Glomerular endothelial cell (primary cell): ENCODE data around the gene SMTNL2. TPM values are rescaled to one million over a fixed set of nuclear protein-coding genes. Genes with fewer than 3 reads are reported as not detected.

Experiments used
- DNase-seq: peaks from one replicate; pipeline ENCODE4 v3.0.0-alpha.2; 2011; ENCODE audit warnings: low read depth, low spot score; ENCODE audit errors: extremely low read depth
- total RNA-seq: library from RNA; depleted of rRNA; stranded (reverse); fragments of >200 nt; gene quantifications from 2 replicates; pipeline ENCODE4 v1.2.3, GENCODE V29; 2015

SMTNL2 gene
- not detected in 2 replicates for total RNA-seq

DNA sequence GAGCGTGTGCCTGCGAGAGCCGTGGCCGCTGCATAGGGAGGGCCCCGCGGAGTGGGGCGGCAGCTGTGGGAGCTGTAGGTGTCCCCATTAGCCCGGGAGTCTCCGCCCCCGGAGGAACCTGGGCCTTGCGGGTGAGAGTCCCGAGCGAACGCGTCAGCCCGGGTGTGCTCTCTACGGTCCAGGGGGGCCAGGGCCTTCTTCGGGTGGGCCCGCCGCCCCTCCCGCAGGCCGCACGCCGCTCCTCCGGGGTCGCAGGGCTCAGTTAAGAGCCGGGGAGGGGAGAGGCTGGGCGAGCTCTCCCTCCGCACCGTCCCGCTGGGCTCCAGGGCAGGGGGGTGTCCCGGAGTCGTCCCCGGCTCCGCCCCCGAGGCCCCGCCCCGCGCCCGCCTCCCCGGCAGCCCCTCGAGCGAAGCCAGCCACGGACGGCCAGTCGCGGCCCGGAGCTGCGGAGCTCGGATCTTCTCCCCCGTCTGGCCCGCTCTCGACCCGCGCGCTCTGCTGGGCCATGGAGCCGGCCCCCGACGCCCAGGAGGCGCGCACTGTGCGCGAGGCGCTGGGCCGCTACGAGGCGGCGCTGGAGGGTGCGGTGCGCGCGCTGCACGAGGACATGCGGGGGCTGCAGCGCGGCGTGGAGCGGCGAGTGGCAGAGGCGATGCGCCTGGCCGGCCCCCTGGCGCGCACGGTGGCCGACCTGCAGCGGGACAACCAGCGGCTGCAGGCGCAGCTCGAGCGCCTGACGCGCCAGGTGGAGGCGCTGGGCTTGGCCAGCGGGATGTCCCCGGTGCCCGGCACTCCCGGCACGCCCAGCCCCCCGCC, at the start of gene SMTNL2:
SMTNL2 (plus strand) TSS at position 429 of the 816 bp plus-strand sequence; CDS start at position 506, 77 bp downstream.
- no peak for DNase-seq

GRCh38 chr17:4534928-4535666, 49.2 kb upstream of the SMTNL2 start:
- no peak for DNase-seq

DNA sequence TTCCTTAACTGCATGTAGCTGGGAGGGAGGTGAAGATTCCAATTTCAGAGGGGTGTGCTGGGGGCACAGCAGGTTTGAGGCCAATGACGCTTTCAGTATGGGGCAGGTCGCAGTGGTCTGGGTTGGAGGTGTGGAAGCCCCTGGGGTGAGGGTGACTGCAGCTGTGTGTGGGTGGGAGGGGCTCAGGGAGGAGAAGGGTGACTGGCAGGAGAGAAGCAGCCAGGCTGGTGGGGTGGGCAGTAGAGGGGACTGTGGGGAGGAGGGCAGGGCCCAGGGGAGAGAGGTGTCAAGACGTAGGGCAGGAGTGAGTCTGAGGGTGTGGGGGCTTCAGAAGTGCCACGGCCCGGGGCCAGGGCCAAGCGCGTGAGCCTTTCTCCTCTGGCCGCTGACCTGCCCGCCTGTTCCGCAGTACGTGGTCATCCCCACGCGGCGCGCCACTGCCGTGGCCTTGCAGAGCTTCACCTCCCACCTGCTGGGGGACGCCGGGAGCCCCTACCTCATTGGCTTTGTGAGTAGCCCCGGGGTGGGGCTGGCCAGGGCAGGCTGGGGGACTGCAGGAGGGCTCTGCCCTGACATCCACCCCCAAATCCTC, 48.6 kb upstream of the SMTNL2 start:
- no peak for DNase-seq

- no peak for DNase-seq
Measured at GRCh38 chr17:4536259-4536741, 48.0 kb upstream of the SMTNL2 start.

DNA sequence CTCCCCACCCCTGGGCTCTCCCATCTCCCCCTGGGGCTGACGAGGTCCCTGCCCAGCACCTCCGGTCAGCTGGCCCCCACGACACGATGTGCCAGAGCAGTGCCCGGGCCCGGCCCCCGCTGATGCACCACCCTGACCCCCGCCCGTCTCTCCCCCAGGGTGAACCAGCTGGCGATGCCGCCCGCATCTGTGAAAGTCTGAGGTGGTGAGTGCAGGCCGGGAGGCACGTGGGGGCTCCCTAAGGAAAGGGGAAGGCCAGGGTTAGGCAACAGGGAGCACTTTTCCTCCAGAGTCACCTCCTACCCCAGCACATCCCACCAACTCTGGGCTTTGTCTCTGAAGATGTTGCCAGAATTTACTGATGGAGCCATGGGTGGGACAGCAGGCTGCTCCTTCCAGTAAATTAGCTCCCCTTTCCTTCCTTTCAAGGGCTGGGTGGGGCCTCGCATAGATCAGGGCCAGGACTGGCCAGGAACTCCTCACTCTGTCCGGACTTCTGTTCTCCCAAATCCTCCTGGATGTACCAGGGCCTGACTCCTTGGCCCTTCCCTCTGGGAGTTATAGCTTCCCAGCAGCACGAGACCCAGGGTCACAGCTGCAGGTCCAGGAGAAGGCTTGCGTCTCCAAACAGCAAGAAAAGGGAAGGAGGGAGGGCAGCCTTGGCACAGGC, 47.5 kb upstream of the SMTNL2 start:
- no peak for DNase-seq

DNA sequence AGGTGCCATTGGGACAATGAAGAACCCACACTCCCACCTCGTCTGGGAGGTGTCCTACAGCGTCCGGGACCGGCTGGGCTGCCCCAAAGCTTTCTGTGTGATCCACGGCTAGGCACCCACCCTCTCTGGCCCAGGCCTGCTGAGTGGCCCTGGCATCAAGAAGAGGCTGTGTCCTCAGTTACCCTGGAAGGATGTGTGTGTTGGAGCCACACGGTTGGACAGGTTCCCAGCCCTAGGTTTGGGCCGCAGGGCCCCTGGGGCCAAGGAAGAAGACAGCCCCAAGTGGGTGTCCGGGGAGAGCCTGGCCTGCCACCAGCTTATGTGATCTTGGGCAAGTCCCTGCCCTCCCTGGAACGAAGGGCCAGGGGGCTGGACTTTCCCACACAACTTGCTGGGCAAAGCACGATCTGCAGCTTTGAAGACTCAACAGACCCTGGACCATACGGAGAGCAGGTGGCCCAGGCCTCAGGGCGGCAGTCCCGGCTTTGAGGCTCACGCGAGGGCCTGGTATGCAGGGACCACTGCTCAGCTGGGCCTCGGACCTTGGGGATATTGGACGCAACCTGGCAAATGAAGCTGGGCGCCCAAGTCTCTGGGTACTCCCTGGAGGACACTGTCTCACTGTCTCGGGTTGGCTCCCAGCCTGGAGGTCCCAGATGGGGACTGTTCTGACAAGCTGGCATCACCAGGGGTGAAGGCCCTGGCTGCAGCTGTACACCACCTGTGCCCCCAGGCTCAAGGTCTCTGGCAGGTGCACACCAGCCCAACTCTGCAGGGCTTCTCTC, 46.7 kb upstream of the SMTNL2 start:
- no peak for DNase-seq

DNA sequence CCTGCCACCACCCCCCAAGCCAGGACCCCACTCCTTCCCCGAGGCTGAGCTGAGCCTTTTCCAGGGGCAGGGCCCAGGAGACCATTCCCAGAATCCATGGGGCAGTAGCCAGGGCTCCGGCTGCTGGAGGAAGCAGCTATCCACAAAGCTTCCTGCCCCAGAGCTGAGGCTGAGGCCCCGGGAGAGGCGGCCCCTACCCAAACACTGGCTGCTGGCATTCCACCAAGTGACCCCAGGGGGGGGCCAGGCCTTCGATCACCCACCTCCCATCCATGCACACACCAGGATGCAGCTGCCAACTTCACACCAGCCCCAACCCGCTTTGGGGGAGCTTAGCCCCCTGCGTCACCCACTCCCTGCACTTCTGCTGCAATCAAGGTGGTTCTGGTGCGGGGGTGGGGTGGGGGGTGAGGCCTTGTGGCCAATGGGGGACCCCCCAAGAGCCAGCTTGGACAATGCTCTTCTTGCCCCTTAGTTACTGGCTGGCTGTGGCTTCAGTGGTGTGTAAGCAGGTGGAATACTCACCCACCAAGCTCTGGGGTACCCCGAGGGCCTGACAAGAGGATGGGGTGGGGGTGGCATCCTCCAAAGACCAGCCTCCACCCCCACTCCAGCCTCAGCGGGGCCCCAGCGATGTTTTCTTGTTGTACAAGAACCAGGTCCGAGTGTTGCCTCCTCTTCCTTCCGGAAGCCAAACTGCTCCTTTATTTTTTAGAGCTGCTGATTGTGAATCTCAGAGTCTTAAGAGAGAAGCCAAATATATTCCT, 45.9 kb upstream of the SMTNL2 start:
- DNase-seq = no peak

DNA sequence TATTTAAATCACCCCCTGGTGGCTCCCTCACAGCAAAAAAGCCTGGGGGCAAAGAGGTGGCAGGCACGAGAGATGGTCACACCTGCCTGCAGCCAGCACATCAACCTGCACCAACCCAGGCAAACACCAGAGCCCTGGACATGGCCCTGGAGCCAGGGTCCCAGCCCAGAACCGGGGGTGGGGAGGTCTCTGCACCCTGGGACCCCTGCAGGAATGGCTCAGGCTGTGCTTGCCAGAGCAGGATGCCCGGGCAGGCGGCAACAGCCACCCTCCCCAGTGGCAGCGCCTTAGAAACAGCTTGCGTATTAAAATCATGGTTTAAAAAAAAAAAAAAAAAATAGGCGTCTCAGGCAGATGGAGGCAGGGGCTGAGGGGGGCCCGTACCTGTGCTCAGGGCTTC, 45.3 kb upstream of the SMTNL2 start:
- DNase-seq = no peak

DNA sequence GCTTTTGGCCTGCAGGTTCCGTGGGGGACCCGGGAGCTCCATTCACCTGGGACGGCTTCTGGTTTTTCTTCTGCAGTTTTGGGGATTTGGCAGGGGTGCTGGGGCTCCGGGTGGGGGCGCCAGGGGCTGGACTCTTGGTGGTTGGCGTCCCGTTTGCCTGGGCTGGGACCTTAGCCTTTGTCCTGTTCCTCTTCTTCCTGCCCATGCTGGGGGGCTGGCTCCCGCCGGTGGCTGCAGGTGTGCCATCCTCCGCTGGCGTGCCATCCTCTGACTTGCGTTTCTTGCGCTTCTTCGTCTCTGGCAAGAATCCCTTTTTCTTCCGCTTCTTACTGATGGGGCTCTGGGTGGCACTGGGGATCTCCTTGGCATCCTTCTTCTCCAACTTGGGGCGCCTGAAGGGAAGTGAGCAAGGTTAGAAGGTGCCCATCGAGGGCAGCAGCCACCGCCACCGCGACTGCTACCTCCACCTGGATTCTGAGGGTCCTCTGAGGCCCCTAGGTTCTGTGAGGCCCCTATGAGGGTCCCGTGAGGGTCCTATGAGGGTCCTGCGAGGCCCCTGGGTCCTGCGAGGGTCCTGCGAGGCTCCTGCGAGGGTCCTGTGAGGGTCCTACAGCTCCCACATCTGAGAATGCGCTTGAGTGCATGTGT, 44.6 kb upstream of the SMTNL2 start:
- no peak for DNase-seq

DNA sequence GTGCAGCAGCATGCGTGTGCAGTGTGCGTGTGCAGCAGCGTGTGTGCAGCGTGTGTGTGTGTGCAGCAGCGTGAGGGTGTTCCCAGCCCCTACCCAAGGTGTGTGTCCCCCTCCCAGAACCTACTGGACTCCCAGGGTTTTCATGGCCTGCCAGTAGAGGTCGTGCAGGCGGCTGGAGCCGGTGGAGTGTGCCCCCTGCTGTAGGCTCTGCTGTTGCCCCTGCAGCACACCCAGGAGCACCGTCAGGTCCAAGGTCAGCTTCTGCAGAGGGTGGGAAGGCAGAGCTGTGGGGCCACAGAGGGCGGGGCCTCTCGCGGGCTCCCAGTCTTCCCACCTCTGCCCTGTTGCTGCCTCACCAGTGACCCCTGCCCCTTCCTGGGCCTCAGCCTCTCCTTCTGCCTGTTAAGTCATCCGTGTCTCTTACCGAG, 44.1 kb upstream of the SMTNL2 start:
- DNase-seq = no peak

- DNase-seq = no peak
Measured at GRCh38 chr17:4540687-4541327, 43.5 kb upstream of the SMTNL2 start.

DNA sequence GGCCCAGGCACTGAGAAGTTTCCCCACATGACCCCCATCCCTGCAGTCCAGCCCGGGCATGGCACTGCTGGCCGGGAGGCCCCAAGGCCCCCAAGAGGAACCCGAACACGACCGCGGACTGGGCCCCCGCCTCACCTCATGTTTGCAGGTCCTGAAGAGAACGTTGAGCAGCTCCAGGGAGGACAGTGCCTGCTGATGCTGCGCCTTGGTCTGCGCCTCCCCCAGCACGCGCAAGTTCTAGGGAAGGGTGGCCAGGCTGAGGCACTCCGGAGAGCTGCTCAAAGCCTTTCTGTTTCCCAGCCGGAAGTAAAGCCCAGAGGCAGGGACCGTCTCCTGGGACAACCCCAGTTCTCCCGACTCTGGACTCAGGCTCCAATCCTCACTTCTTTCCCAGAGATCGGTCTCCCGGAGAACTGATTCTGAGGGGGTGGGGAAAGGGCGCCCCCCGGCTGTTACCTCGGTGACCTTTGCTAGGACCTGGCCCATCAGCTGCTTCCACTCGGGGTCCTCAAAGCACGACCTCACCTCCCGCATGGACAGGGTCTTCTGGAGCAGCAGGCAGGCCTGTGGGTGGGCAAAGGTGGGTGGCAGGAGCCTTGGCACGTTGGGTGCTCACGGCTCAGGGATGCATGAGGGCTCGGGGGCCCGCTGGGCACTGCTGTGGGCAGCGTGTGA, 42.9 kb upstream of the SMTNL2 start:
- no peak for DNase-seq

GRCh38 chr17:4542003-4542725, 42.2 kb upstream of the SMTNL2 start:
- no peak for DNase-seq

GRCh38 chr17:4542726-4543191, 41.6 kb upstream of the SMTNL2 start:
- no peak for DNase-seq

DNA sequence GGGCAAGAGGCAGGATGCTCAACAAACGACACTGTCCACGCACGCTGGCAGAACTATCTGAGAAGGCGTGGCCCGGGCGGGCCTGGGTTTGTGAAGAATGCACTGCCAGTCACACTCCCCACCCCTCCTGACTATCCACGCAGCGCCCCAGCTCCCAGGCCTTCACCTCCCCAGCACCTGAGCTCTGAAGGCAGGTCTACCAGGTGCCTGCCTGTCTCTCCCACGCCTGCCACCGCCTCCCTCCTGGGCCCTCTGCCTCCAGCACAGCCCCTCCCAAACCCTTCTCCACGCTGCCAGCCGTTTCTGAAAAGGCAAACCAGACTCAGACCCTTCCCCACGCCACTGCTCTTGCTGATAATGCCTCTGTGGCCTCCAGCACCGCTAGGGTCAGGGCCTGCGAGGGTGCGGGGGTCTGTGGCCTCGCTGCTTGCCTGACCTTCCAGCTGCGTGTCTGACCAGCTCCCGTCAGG, 40.7 kb upstream of the SMTNL2 start:
- DNase-seq = no peak

DNA sequence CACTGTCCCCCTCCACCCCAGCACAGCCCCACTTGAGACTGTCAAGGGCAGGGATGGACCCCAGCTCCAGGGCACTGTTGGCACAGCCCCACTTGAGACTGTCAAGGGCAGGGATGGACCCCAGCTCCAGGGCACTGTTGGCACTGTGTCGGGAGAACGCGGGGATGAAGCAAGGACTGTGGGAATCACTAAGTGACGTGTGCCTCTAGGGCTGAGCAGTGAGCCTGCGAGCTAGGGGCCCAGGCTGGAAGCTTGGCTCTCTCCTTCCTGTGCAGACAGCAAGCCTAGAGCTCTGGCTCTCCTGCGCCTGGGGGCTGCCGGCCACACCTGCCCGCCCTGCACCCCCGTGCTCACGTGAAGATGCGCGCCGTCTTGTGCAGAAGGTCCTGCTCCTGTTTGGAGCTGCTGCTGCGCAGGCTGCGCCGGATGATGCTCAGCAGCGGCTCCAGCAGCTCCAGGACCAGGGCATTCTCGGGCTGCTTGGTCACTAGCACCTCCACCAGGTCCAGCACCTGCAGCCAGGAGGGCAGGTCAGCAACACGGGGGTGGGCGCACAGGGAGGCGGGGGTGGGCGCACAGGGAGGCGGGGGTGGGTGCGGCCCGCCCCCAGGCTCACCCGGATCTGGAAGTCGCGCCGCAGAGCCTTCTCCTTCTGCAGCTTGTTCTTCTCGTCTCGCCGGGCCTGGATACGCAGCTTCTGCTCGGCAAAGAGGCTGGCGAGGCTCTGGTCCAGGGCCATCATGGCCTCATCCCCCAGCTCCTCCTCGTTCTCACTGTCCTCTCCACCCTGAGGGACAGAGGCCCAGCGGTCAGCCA, 40.0 kb upstream of the SMTNL2 start:
- DNase-seq = no peak
